GOT3 (cell line): ENCODE data around the gene TXLNG.

Experiments used
- DNase-seq: peaks from one replicate; lab custom pipeline; 2025; ENCODE audit warnings: mixed read lengths; lab: John Stamatoyannopoulos, UW

Gene TXLNG

GRCh38 chrX:16839219-16839851 lies 53.1 kb downstream of the TXLNG start:
- DNase-seq = no peak

GRCh38 chrX:16839852-16840460 lies 53.7 kb downstream of the TXLNG start:
- peak; percentile 45 for DNase-seq

- no peak for DNase-seq
These were observed 56.4 kb downstream of the TXLNG start for GRCh38 chrX:16842684-16843083.

- DNase-seq = no peak
These were observed 57.1 kb downstream of the TXLNG start for GRCh38 chrX:16843208-16843909.

GRCh38 chrX:16845686-16846085 lies 59.4 kb downstream of the TXLNG start:
- DNase-seq = no peak

GRCh38 chrX:16848541-16848940 lies 62.3 kb downstream of the TXLNG start:
- no peak for DNase-seq

- DNase-seq = no peak
These were observed 65.2 kb downstream of the TXLNG start for GRCh38 chrX:16851421-16851820.

- DNase-seq = no peak
These were observed 65.6 kb downstream of the TXLNG start for GRCh38 chrX:16851827-16852226.

- no peak for DNase-seq
These were observed 66.4 kb downstream of the TXLNG start for GRCh38 chrX:16852617-16853179.

GRCh38 chrX:16853537-16853936 lies 67.3 kb downstream of the TXLNG start:
- no peak for DNase-seq

GRCh38 chrX:16855363-16856075 lies 69.3 kb downstream of the TXLNG start:
- DNase-seq = no peak

- peak; percentile 10 for DNase-seq
These were observed 69.8 kb downstream of the TXLNG start for GRCh38 chrX:16856076-16856404.

- DNase-seq = no peak
These were observed 70.5 kb downstream of the TXLNG start for GRCh38 chrX:16856744-16857143.

- no peak for DNase-seq
These were observed 76.6 kb downstream of the TXLNG start for GRCh38 chrX:16862829-16863228.

GRCh38 chrX:16867947-16868346 lies 81.7 kb downstream of the TXLNG start:
- DNase-seq = no peak

- no peak for DNase-seq
These were observed 82.7 kb downstream of the TXLNG start for GRCh38 chrX:16868920-16869319.

GRCh38 chrX:16869393-16870094 lies 83.3 kb downstream of the TXLNG start:
- no peak for DNase-seq

- DNase-seq = peak; percentile 99
These were observed 84.0 kb downstream of the TXLNG start, which contains the start of gene RBBP7 for GRCh38 chrX:16870095-16870861. Gene RBBP7, minus strand, starts transcription at chrX:16870362. Its CDS starts 309 bp downstream, at chrX:16870053.

- peak; percentile 38 for DNase-seq
These were observed 84.9 kb downstream of the TXLNG start for GRCh38 chrX:16870862-16871815.

GRCh38 chrX:16873106-16873505 lies 86.8 kb downstream of the TXLNG start:
- DNase-seq = no peak
